Stimulated activated CD8-positive, alpha-beta memory T cell treated with anti-CD3 and anti-CD28 coated beads, Interleukin-4, amount 100 ng/mL, for 48 hours (primary cell): ENCODE results near the gene FETUB.

Source experiments
- DNase-seq: peaks from one replicate; pipeline ENCODE4 v3.0.0-alpha.2; 2020

The FETUB gene

GRCh38 chr3:186638259-186638658 lies 1.9 kb upstream of the FETUB start:
- DNase-seq: no peak

DNA sequence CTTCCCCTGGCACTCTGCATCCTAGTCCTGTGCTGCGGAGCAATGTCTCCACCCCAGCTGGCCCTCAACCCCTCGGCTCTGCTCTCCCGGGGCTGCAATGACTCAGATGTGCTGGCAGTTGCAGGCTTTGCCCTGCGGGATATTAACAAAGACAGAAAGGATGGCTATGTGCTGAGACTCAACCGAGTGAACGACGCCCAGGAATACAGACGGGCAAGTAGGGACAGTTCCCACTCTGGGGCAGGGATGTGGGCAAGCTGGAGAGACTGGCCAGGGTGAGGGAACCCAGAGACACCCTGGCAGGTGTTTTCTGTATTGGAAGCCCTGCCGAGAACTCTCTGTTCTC lies 247 bp downstream of the FETUB start:
- no peak for DNase-seq

GRCh38 chr3:186640929-186641328 lies 730 bp downstream of the FETUB start:
- DNase-seq: no peak

GRCh38 chr3:186642014-186642413 lies 1.8 kb downstream of the FETUB start:
- no peak for DNase-seq

DNA sequence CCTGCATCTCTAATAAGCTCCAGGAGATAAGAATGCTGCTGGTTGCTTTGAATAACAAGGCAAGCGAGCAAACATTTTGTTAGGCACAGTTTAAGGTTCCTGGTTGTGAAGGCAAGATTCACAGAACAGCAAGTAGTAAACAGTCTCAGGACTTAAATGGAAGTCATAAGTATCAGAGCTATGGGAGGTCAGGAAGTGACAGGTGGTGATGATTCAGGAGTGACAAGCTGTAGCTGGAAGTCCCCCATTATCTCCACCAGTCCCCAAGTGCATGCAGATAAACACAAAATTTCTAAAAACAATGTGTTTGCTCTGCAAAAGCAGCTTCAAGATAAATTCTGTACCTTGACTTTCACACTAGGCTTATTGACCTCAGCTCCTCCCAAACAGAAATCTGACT lies 3.3 kb downstream of the FETUB start:
- no peak for DNase-seq

- no peak for DNase-seq
Measured at GRCh38 chr3:186644683-186645082, 4.5 kb downstream of the FETUB start.

DNA sequence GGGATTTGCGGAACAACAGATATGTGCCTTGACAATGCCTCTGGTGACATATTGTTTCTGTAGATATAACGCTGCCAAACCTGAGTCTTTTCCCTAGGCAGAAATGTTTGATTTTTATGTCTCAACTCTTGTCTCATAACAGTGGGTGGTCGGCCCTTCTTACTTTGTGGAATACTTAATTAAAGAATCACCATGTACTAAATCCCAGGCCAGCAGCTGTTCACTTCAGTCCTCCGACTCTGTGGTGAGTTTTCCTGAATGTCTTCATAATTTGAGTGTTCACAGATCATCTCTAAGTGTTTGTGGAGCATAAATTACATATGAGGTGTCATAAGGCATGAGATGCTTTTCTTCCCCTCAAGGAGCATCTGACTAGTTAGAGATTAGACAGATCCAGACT lies 5.9 kb downstream of the FETUB start:
- DNase-seq: no peak

DNA sequence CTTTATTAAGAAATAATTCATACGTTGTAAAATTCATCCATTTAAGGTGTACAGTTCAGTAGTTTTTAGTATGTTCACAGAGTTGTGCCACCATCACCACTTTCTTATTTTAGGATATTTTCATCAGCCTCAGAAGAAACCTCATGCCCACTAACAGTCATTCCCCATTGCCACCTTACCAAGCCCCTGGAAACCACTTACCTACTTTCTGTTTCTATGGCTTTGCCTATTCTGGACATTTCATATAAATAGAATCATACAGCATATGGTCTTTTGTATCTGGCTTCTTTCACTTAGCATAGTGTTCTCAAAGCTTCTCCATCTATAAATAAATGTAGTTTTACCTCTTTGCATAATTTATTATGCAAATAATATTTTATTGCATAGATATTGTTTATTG lies 6.6 kb downstream of the FETUB start:
- DNase-seq: no peak

DNA sequence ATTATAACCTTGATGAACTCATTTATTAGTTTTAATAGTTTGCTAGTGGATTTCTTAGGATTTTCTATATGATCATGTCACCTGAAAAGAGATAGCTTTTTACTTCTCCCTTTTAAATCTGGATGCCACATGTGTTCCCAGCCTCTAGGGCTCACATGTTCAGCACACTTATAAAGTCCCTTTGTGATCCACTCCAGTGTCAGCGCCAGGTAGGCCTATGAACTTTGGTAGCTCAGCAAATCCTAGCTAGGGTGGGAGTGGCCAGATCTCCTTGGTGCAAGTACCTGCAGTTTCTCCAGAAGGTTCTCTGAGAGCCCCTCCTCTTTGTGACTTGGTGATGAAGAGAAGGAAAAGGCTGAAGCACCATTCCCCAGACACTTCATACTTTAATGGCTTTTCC lies 8.7 kb downstream of the FETUB start:
- DNase-seq: no peak

DNA sequence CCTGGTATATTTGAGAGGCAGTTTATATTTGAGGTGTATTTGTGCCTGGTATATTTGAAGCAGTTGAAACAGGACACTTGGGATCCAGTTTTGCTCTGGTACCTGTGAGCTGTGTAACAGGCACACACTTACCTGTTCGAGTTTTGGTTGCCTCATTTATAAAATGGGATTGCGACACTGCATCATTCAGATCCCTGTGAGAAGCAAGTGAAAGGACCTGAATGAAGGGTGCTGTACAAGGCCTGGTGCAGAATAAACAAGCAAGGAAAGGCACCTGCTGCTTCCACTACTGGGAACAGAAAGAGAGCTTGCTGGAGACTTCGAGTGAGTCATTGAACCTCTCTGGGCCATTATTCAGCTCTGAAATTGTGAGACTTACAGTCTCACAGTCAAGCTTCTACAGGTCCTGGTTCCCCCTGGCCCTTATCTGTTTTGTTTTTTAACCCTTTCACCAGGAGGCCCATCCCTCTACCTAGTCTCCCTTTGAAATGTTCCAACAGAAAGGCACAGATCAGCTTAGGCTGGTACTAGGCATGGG lies 11.5 kb downstream of the FETUB start:
- DNase-seq: no peak

GRCh38 chr3:186653080-186653707 lies 13.0 kb downstream of the FETUB start:
- DNase-seq: no peak

DNA sequence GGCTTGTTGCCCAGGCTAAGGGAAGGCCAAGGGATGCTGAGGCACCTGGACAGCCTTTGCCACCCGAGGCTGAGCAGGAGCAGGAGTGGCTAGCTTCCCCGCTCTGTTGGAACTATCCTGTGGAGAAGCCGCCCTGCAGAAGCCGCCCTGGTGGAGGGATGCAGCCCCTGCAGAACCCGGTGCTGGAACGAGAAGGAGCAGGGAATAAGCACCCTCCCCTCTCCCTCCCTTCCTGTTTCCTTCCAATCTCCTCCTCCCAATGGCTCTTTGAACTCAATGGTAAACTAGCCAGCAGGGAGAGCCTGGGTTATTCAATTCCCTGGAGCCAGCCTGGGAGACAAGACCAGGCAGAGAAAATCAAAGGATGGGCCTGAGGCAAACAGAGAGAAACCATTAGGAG lies 13.8 kb downstream of the FETUB start:
- DNase-seq: no peak

- DNase-seq: no peak
Measured at GRCh38 chr3:186663361-186664118, 23.3 kb downstream of the FETUB start.

- DNase-seq: no peak
Measured at GRCh38 chr3:186664119-186664495, 23.9 kb downstream of the FETUB start.

DNA sequence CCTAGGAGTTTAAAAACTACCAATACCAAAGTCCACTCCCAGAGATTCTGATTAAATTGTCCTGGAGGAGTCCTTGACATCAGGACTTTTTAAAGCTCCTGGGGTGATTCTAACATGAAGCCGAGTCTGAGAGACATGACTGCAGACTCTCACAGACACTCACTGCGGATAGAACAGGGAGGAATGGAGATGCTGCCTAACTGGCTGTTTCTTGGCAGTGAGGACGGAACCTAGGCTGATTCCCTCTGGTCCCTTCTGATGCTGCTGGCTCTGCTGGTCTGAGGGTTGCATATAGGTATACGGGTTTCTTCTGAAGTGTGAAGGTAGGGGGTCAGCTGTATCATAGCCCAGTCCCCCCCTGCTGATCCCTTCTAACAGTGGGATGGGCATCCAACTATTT lies 24.3 kb downstream of the FETUB start:
- no peak for DNase-seq

GRCh38 chr3:186665625-186666188 lies 25.5 kb downstream of the FETUB start, which contains the start of gene HRG:
Gene HRG, plus strand, starts transcription at chr3:186666014. Its CDS starts 18 bp downstream, at chr3:186666032.
- no peak for DNase-seq

- DNase-seq: no peak
Measured at GRCh38 chr3:186668426-186668825, 28.2 kb downstream of the FETUB start.

- no peak for DNase-seq
Measured at GRCh38 chr3:186669378-186670084, 29.3 kb downstream of the FETUB start.

GRCh38 chr3:186670155-186670554 lies 30.0 kb downstream of the FETUB start:
- DNase-seq: no peak

DNA sequence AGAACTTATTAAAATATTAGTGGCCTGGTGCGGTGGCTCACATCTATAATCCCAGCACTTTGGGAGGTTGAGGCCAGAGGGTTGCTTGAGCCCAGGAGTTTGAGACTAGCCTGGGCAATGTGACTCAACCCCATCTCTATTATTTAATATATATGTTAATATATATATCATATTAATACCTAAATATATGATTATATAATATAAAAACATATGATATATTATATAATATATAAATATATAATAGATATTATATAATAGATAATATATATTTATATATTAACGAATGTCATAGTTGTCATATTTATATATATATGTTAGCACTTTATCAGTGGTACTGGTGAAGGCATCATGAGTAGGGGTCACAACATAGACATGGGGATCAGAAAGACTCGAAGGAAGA lies 30.9 kb downstream of the FETUB start:
- DNase-seq: no peak

DNA sequence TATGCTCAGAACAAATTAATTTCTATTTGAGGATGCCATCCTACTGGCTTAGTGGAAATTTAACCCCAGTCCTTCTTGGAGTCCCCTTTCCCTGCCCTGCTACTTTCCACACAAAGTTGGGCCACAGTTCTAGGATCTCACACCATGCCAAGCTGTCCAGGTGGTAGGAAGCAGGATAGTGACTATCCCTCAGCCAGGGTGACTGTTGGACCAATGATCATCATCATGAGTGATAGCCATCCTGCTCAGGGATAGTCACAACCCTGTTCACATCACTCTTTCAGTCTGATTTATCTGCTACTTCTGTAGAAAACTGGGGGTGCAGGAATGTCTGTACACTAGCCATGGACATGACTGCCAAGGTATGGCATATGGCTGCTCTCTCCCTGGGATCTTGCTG lies 38.4 kb downstream of the FETUB start:
- DNase-seq: no peak

GRCh38 chr3:186679151-186679550 lies 39.0 kb downstream of the FETUB start:
- no peak for DNase-seq

DNA sequence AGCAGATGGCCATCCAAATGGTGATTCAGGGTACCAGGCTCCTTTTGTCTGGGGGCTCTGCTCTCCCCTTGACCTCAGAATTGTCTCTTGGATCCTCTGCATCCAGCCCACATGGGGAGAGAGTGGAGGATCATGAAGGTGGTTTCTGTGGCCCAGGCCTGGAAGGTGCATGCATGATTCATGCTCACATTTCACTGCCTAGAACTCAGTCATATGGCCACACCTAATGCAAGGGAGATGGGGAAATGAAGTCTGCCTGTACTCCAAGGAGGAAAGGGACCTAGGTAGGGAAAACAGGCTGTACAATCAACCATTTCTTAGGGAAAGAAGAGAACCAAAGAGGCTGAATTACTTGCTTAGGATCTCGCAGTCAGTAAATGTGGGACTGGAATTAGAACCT lies 40.7 kb downstream of the FETUB start:
- no peak for DNase-seq

DNA sequence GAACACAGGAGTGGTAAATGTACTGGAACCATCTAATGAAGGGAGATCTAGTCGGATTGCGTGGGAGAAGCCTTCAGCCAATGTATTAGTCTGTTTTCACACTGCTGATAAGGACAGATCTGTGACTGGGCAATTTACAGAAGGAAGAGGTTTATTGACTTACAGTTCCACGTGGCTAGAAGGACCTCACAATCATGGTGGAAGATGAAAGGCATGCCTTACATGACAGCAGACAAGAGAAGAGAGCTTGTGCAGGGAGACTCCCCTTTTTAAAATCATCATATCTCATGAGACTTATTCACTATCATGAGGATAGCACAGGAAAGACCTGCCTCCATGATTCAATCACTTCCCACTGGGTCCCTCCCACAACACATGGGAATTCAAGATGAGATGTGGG lies 42.6 kb downstream of the FETUB start:
- DNase-seq: no peak
